Measurements from ENCODE around the gene CHRNA4.

DNA sequence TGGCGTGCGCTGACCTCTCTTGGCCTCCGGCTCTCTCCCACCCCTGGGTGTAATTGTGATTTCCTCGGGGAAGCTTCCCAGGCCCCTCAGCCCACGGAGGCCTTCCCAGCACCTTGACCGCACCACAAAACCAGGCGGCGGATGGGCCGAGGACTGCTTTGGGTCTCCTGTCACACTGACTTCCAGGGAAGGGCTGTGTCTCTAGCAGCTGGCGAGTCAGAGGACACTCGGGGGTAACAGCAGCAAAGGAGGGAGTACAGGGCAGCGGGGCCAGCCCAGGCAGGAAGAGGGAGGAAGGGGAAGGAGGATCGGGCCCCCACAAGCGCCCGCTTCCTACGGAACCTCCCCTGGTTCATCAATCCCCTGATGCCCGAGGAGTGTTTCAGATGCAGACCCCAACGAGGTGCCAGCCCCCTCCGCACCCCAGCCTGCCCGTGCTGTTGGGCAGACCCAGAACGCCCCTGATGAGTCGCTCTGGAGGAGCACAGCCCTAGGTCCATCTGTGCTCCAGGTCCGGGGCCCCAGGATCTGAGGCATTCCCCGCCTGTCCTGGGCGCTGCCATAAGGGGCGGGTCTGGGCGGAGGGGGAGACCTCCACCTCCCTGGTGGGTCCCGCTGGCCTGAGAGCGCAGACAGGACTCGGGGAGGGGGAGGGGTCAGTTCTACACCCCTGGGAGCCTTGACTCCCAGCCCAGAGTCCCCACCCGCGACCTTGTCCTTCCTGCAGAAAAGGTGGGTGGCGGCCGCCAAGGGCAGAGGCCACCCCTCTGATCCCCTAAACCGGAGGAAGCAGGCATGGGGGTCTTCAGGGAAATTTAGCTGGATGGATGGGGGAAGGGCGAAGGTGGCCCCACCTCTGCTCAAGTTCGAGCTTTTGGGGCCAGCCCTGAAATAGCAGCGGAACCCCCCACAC, 956 bp downstream of the CHRNA4 start:
- TF ChIP-seq TAF1 (IDR thresholded peaks at IDR 0.05; ENCODE audit: borderline replicate concordance, insufficient read depth, low read length) (no peak), SIN3A (IDR thresholded peaks at IDR 0.05; ENCODE audit: borderline replicate concordance, insufficient read depth, low read length) (no peak), REST (IDR thresholded peaks at IDR 0.05; ENCODE audit: insufficient read depth in 1 of 2, low read depth in 2 of 2, low read length in 2 of 2) (no peak), POLR2AphosphoS5 (IDR thresholded peaks at IDR 0.05; ENCODE audit: low read depth, low read length) (no peak), FOXP2 (optimal IDR thresholded peaks at IDR 0.05; ENCODE audit: borderline replicate concordance, extremely low read depth, extremely low read length, insufficient read depth) (no peak)

All from PFSK-1 (cell line).